A549 (cell line): ENCODE measurements around the gene PDGFA. TPM values are rescaled to one million over a fixed set of nuclear protein-coding genes. Genes with fewer than 3 reads are reported as not detected.

ENCODE experiments used
- ATAC-seq, 2 experiments: fragments of 200-7000 bp in 1 of 2; fragments of >200 bp in 1 of 2; cut with Nextera tagmentation in 1 of 2; cut with Tn5 transposase in 1 of 2; 3 replicates each; pipeline versions ENCODE4 v1.8.0 to v1.9.1; 2018 to 2020; ENCODE audit warnings: mild to moderate bottlenecking in 1 of 2, moderate library complexity in 1 of 2
- CTCF ChIA-PET: fragments of 300-600 bp; sonication (Branson Sonifier 250); formaldehyde crosslinking; extraction: SDS; loops from one replicate; lab custom pipeline; 2021; ENCODE audit warnings: antibody characterized with exemption, inconsistent platforms; lab: Yijun Ruan, JAX
- POLR2A ChIA-PET: fragments of 350-600 bp; formaldehyde crosslinking; extraction: SDS; loops from one replicate; lab custom pipeline; 2021; ENCODE audit warnings: antibody characterized with exemption, inconsistent platforms; lab: Yijun Ruan, JAX
- DNase-seq, 2 experiments: peaks; one replicate each; pipeline versions ENCODE4 v3.0.0 to v3.0.0-alpha.2; 2011 to 2016; ENCODE audit warnings: low read depth in 1 of 2, low spot score in 1 of 2
- FAIRE-seq: peaks from 2 replicates; lab custom pipeline; 2011; peaks lifted over from hg19 to GRCh38; lab: Jason Lieb, UNC
- H3K27ac ChIP-seq, 2 experiments: fragments of >200 bp; sonication (Bioruptor Twin); formaldehyde crosslinking; 3 replicates each; pipeline ENCODE4 v1.5.1; 2016 to 2017
- H3K4me1 ChIP-seq: fragments of >200 bp; sonication (Bioruptor Twin); formaldehyde crosslinking; 3 replicates; pipeline ENCODE4 v1.6.1; 2016
- H3K4me2 ChIP-seq: fragments of >200 bp; sonication (Bioruptor Twin); formaldehyde crosslinking; 3 replicates; pipeline ENCODE4 v1.6.1; 2016
- H3K4me3 ChIP-seq: fragments of >200 bp; sonication (Bioruptor Twin); formaldehyde crosslinking; 3 replicates; pipeline ENCODE4 v1.5.1; 2016
- H3K9me3 ChIP-seq: fragments of >200 bp; sonication (Bioruptor Twin); formaldehyde crosslinking; 3 replicates; pipeline ENCODE4 v1.6.1; 2016
- EHMT2 ChIP-seq: fragments of 200-600 bp; sonication (generic); IDR thresholded peaks from 2 replicates; pipeline ENCODE4 v1.6.1; 2016; ENCODE audit warnings: antibody characterized with exemption, low read depth, mild to moderate bottlenecking, moderate library complexity
- ESRRA ChIP-seq: fragments of 150-350 bp; IDR thresholded peaks from 2 replicates; pipeline ENCODE4 v1.6.1; 2014; ENCODE audit warnings: mild to moderate bottlenecking, low read length, borderline replicate concordance
- HEYL ChIP-seq: fragments of 250-450 bp; sonication (Bioruptor Pico); IDR thresholded peaks from 2 replicates; pipeline ENCODE4 v1.8.0; 2021; ENCODE audit warnings: mild to moderate bottlenecking, moderate library complexity
- HOXA7 ChIP-seq: fragments of 250-450 bp; sonication (Bioruptor Pico); IDR thresholded peaks from 2 replicates; pipeline ENCODE4 v1.5.0; 2020; ENCODE audit warnings: mild to moderate bottlenecking, moderate library complexity
- MYC ChIP-seq: IDR thresholded peaks from 2 replicates; pipeline ENCODE4 v1.6.1; 2012; ENCODE audit warnings: mild to moderate bottlenecking, inconsistent platforms, low read length, improper control_type of control experiment, borderline replicate concordance
- NPAS2 ChIP-seq: fragments of 250-450 bp; sonication (Bioruptor Pico); IDR thresholded peaks from 2 replicates; pipeline ENCODE4 v1.8.0; 2022; ENCODE audit warnings: mild to moderate bottlenecking, moderate library complexity, borderline replicate concordance
- NR3C1 ChIP-seq: fragments of >200 bp; sonication (Bioruptor Twin); formaldehyde crosslinking; IDR thresholded peaks from 3 replicates; pipeline ENCODE4 v1.6.1; 2017
- RFX5 ChIP-seq: fragments of 450-650 bp; IDR thresholded peaks from 2 replicates; pipeline ENCODE4 v1.7.1; 2014; ENCODE audit warnings: antibody characterized with exemption, mild to moderate bottlenecking, moderate library complexity
- SMC3 ChIP-seq: fragments of >200 bp; sonication (Bioruptor Twin); formaldehyde crosslinking; IDR thresholded peaks from 3 replicates; pipeline ENCODE4 v1.6.1; 2018; ENCODE audit warnings: inconsistent platforms
- ZFP36 ChIP-seq: fragments of 450-650 bp; IDR thresholded peaks from 2 replicates; pipeline ENCODE4 v1.6.1; 2014; ENCODE audit warnings: borderline replicate concordance; ENCODE audit not compliant: partially characterized antibody
- ZNF302 ChIP-seq: fragments of 250-450 bp; sonication (Bioruptor Pico); IDR thresholded peaks from 2 replicates; pipeline ENCODE4 v1.9.0; 2021; ENCODE audit warnings: inconsistent platforms, mild to moderate bottlenecking, moderate library complexity
- ZSCAN20 ChIP-seq: fragments of 250-450 bp; sonication (Bioruptor Pico); IDR thresholded peaks from 2 replicates; pipeline ENCODE4 v1.8.0; 2022; ENCODE audit warnings: mild to moderate bottlenecking, moderate library complexity
- WGBS: methylation state at CpG from one replicate; pipeline ENCODE4 v1.1.6; 2017; ENCODE audit errors: missing lambda C conversion rate; 5-methylcytosine and 5-hydroxymethylcytosine counted together
- polyA plus RNA-seq, 4 experiments: library from polyadenylated mRNA; depleted of rRNA in 3 of 4; stranded (reverse); fragments of >200 nt; fragmentation: RNase III in 1 of 4; extraction: RNeasy Plus Mini Kit Qiagen cat#74134 plus additional on column Dnase treatment in 1 of 4; gene quantifications; 2 replicates in 3 of 4; 3 replicates in 1 of 4; pipeline ENCODE4 v1.2.3, GENCODE V29; 2011 to 2017
- TF ChIP-seq, protein P1 (sequence below): fragments of >200 bp; sonication (Bioruptor Twin); formaldehyde crosslinking; IDR thresholded peaks from 3 replicates; pipeline ENCODE4 v1.6.1; 2016
- TF ChIP-seq, protein P2 (sequence below): IDR thresholded peaks from 2 replicates; pipeline ENCODE4 v1.6.1; 2012; ENCODE audit warnings: low read depth, borderline replicate concordance
- TF ChIP-seq, protein P3 (sequence below): IDR thresholded peaks from 2 replicates; pipeline ENCODE4 v1.6.1; 2012
- TF ChIP-seq, protein P4 (sequence below): fragments of 250-450 bp; sonication (Bioruptor Pico); IDR thresholded peaks from 2 replicates; pipeline ENCODE4 v1.5.0; 2021; ENCODE audit warnings: mild to moderate bottlenecking, moderate library complexity, borderline replicate concordance
- TF ChIP-seq, protein P5 (sequence below): IDR thresholded peaks from 2 replicates; pipeline ENCODE4 v1.6.1; 2012

Gene PDGFA
- polyA plus RNA-seq, 2 of the 4 experiments (the other 2 are of a cell fraction), result 12.8 to 14.9 TPM

DNA sequence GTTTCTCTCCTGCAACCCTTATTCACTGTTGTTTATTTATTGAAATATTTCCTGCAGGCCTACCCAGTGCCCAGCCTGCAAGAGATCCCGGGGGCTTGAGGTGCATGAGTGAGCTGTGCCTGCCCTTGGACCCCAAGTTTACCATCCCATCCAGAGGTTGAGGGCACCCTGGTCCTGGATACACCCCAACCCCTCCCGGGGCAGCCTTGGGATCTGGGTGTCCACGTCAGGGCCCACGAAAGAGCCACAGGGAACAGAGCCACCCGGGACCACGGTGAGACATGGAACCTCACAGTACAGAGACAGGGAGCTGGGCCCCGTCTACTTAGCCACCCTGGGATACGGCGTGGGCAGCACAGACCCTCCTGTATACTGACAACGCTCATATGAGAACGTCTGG lies 28.8 kb upstream of the PDGFA start:
- DNase-seq (no peak), ATAC-seq (no peak; a peak in 1 of 6 replicates), FAIRE-seq (no peak)
- Histone ChIP-seq H3K4me2 (no peak overlapping the region), H3K27ac (no peak overlapping the region), H3K4me1 (peaks cover 7% of the 10 kb centered on the region), H3K4me3 (no peak overlapping the region), H3K9me3 (no peaks in the 10 kb centered on the region)
- no peak for TF ChIP-seq SMC3
- TF ChIP-seq ESRRA, result no peak
- TF ChIP-seq, protein P1, sequence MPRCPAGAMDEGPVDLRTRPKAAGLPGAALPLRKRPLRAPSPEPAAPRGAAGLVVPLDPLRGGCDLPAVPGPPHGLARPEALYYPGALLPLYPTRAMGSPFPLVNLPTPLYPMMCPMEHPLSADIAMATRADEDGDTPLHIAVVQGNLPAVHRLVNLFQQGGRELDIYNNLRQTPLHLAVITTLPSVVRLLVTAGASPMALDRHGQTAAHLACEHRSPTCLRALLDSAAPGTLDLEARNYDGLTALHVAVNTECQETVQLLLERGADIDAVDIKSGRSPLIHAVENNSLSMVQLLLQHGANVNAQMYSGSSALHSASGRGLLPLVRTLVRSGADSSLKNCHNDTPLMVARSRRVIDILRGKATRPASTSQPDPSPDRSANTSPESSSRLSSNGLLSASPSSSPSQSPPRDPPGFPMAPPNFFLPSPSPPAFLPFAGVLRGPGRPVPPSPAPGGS, result no peak
- no peak for TF ChIP-seq EHMT2
- no peak for TF ChIP-seq NPAS2 (CRISPR knock-in tag)
- TF ChIP-seq ZSCAN20 (CRISPR knock-in tag), result no peak
- TF ChIP-seq, protein P2, sequence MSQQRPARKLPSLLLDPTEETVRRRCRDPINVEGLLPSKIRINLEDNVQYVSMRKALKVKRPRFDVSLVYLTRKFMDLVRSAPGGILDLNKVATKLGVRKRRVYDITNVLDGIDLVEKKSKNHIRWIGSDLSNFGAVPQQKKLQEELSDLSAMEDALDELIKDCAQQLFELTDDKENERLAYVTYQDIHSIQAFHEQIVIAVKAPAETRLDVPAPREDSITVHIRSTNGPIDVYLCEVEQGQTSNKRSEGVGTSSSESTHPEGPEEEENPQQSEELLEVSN, result no peak
- TF ChIP-seq HOXA7 (CRISPR knock-in tag), result no peak
- no peak for TF ChIP-seq RFX5
- TF ChIP-seq, protein P3, sequence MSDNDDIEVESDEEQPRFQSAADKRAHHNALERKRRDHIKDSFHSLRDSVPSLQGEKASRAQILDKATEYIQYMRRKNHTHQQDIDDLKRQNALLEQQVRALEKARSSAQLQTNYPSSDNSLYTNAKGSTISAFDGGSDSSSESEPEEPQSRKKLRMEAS, result no peak
- TF ChIP-seq ZNF302 (CRISPR knock-in tag), result no peak
- TF ChIP-seq MYC, result no peak
- TF ChIP-seq, protein P4, sequence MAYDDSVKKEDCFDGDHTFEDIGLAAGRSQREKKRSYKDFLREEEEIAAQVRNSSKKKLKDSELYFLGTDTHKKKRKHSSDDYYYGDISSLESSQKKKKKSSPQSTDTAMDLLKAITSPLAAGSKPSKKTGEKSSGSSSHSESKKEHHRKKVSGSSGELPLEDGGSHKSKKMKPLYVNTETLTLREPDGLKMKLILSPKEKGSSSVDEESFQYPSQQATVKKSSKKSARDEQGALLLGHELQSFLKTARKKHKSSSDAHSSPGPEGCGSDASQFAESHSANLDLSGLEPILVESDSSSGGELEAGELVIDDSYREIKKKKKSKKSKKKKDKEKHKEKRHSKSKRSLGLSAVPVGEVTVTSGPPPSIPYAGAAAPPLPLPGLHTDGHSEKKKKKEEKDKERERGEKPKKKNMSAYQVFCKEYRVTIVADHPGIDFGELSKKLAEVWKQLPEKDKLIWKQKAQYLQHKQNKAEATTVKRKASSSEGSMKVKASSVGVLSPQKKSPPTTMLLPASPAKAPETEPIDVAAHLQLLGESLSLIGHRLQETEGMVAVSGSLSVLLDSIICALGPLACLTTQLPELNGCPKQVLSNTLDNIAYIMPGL, result no peak
- TF ChIP-seq HEYL (CRISPR knock-in tag), result no peak
- no peak for TF ChIP-seq ZFP36
- no peak for TF ChIP-seq NR3C1
- TF ChIP-seq, protein P5, sequence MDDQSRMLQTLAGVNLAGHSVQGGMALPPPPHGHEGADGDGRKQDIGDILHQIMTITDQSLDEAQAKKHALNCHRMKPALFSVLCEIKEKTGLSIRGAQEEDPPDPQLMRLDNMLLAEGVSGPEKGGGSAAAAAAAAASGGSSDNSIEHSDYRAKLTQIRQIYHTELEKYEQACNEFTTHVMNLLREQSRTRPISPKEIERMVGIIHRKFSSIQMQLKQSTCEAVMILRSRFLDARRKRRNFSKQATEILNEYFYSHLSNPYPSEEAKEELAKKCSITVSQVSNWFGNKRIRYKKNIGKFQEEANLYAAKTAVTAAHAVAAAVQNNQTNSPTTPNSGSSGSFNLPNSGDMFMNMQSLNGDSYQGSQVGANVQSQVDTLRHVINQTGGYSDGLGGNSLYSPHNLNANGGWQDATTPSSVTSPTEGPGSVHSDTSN, result no peak
- CTCF ChIA-PET, result no interaction called here
- POLR2A ChIA-PET, result no interaction called here
- WGBS, result 81% methylated on average over 5 of the region's 11 CpGs

DNA sequence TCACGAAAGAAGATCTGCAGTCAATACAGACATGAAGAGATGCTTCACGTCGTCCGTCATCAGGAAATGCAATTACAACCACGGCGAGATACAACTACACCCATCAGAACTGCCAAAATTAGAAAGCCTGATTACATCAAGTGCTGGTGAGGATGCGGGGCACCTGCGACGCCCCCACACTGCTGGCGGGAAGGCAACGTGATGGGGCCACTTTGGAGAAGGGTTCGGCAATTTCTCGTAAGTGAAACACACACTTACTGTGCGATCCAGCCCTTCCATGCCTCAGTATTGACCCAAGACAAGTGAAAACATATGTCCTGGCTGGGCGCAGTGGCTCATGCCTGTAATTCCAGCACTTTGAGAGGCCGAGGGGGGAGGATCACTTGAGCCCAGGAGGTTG lies 25.8 kb upstream of the PDGFA start:
- no peak for ATAC-seq
- H3K4me1 ChIP-seq, result peaks cover 25% of the 10 kb centered on the region
- H3K27ac ChIP-seq, result no peak overlapping the region; a peak in 1 of 6 replicates
- ChIA-PET POLR2A (no interaction called here), CTCF (interaction anchor here (1.4 to 2.1 kb wide), 2 partner anchors 13 to 213 kb away, joined by 4 read pairs; no protein-coding TSS in a partner anchor)
- no peak overlapping the region for H3K4me2 ChIP-seq
- TF ChIP-seq, protein P5, result no peak
- TF ChIP-seq, protein P4, result no peak
- TF ChIP-seq, all 56 proteins: peak for 0
- DNase-seq, result no peak
- Histone ChIP-seq H3K9me3 (no peaks in the 10 kb centered on the region; the same call in 2 of the 3 replicates), H3K4me3 (no peak overlapping the region)
- FAIRE-seq, result no peak
- 89% methylated on average over 16 of the region's 16 CpGs for WGBS
